Dermis blood vessel endothelial cell (primary cell): ENCODE results near the gene NEIL1. TPM values are rescaled to one million over a fixed set of nuclear protein-coding genes. Genes with fewer than 3 reads are reported as not detected.
"Not testable (repeated sequence)": the region's sequence is repeated elsewhere in the genome, so short reads cannot be mapped to it uniquely, and the experiment has no call there.

ENCODE experiments used
- DNase-seq: peaks from one replicate; pipeline ENCODE4 v3.0.0; 2010
- total RNA-seq: library from RNA; depleted of rRNA; stranded (reverse); fragments of >200 nt; gene quantifications from 2 replicates; pipeline ENCODE4 v1.2.3, GENCODE V29; 2014

NEIL1 gene, protein sequence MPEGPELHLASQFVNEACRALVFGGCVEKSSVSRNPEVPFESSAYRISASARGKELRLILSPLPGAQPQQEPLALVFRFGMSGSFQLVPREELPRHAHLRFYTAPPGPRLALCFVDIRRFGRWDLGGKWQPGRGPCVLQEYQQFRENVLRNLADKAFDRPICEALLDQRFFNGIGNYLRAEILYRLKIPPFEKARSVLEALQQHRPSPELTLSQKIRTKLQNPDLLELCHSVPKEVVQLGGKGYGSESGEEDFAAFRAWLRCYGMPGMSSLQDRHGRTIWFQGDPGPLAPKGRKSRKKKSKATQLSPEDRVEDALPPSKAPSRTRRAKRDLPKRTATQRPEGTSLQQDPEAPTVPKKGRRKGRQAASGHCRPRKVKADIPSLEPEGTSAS
- total RNA-seq, result 21.7 and 35.6 TPM in 2 replicates

GRCh38 chr15:75346796-75347221 is at the start of gene NEIL1:
TSS of gene NEIL1 (plus strand) at chr15:75347039. CDS start at chr15:75348906, 1,867 bp downstream.
- DNase-seq, result peak; percentile 55

DNA sequence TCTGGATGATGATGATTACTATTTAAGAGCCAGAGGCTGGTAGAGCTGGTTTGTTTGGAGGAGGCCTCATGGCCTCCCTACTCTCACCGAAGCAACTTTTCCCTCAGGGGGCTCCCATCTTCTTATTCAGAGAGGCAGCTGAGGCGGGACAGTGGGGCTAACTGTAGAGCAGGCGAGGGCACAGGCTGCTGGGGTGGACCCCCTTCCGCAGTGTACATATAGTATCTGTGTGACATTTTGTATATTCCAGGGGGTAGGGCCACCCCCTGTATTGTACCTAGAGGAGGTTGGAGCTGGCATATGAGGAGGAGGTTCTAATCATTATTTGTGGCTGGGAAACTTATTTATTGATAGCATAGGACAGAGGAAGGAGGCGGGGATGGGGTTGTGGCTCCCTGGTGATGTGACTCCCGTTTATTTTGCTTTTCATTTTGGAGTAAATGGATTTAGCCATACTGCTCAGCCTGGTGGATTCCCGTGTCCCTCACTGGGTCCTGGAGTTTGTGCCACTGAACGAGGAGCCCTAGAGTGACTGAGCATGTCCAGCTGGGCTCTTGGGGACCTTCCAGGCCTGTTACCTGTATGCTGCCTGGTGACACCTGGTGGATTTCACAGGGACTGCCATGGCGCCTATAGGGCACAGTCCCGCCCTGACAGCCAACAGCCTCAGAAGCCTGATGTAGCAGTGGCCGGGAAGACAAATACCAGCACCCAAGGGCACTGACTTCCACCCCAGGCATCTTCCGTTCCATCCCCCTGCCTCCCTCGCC is 48.1 kb upstream of the NEIL1 start:
- not testable (repeated sequence) for DNase-seq

DNA sequence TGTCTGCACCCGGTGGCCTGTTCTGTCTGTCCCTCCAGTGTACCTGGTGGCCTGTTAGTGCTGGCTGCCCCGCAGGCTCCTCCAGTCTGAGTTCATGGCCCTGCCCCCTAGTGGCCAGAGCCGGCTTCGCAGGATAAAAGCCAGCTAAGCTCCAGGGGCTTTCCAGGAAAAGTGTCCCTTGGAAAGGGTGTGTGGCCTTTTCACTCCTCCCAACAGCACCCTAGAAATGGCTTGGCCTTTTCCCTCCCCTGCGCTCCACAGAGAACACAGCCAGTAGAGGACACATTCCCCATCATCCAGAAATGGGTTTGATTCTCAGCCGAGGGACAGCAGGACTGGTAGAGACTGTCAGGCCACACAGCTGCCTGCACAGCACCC is 47.5 kb upstream of the NEIL1 start:
- not testable (repeated sequence) for DNase-seq

- DNase-seq, result not testable (repeated sequence)
Measured at GRCh38 chr15:75300026-75300425, 46.8 kb upstream of the NEIL1 start.

DNA sequence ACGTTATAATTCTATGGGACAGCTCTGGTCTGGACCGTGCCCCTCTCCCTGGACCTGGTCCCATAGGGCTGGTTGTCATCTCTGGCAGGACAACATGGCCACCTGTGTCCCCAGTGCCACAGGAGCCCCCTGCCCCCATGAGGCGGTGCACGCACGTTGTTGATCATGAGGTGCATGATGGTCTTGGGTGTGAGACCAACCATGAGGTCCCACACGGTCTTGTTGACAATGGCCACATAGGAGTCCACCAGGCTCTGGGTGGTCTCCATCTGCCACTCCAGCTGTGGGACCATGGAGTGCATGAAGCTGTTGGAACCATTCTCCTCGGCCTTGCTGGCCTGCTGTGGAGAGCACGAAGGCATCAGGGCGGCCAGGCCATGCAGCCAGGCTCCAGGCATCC is 44.5 kb upstream of the NEIL1 start:
- no peak for DNase-seq

DNA sequence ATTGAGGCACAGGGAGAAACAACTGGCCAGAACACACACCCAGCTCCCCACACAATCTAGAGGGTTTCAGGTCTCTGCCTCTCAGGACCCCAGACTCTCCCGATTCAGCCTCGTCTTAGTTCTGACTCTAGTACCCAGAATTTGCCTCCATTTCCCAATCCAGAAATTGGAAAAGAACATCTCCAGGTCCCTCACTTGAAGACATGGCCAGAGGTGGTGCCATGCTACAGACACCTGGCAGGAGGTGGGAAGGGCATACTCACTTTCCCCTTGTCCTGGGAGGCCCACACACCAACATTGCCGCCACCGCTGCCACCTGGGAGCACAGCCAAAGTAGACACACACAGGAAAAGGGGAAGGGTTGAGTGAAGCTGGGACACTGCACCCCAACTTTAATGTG is 44.1 kb upstream of the NEIL1 start:
- DNase-seq, result not testable (repeated sequence)

GRCh38 chr15:75306188-75306587 is 40.7 kb upstream of the NEIL1 start:
- DNase-seq, result no peak

DNA sequence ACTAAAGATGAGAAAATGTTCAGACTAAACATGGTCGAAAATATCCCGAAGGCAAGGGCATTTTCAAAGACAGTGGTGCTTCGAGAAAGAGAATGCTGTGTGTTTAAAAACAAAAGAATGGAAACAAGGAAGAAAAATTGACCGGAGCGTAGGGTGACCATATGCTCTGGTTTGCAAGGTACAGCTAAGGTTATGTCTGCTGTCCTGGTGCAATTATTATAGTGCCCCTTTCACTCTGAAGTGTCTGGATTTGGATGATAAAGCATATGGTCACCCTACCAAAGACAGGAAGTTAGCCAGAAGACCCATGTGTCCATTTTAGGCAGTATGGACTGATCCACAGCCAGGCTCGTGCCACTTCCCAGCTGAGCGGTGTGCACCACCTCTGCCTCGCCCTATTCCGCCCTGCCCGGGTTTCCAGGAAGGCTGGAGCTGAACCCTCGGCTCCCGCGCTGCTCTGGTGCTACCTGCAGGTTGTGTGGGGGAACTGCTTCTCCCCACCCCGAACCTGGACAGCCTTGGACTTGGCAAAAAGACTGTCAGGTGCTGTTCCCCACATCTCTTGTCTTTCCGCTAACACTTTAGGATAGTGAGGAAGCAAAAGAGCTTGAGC is 39.0 kb upstream of the NEIL1 start:
- DNase-seq, result peak; percentile 47

GRCh38 chr15:75309711-75310110 is 37.1 kb upstream of the NEIL1 start:
- no peak for DNase-seq

GRCh38 chr15:75312548-75312947 is 34.3 kb upstream of the NEIL1 start:
- DNase-seq, result not testable (repeated sequence)

- no peak for DNase-seq
Measured at GRCh38 chr15:75313116-75313845, 33.6 kb upstream of the NEIL1 start.

GRCh38 chr15:75314552-75315290 is 32.1 kb upstream of the NEIL1 start:
- DNase-seq, result no peak

GRCh38 chr15:75319231-75319897 is 27.5 kb upstream of the NEIL1 start:
- not testable (repeated sequence) for DNase-seq

DNA sequence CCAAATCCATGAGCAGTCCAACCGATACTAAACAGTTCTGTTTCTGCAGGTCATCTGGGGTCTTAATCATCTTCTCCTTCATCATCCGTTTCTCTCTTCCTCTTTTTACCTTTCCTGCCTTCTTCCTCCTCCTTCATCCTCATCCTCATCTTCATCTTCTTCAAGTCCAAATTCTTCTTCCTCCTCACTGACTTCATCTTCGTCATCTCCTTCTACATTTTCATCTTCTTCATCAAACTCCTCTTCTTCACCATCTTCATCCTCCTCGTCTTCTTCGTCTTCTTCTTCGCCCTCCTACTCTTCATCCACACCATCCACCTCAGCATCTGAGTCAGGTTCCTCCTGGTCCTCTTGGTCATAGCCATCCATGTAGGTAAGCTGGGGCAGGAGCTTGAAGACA is 25.1 kb upstream of the NEIL1 start:
- DNase-seq, result no peak

- DNase-seq, result no peak
Measured at GRCh38 chr15:75325922-75326321, 20.9 kb upstream of the NEIL1 start.

DNA sequence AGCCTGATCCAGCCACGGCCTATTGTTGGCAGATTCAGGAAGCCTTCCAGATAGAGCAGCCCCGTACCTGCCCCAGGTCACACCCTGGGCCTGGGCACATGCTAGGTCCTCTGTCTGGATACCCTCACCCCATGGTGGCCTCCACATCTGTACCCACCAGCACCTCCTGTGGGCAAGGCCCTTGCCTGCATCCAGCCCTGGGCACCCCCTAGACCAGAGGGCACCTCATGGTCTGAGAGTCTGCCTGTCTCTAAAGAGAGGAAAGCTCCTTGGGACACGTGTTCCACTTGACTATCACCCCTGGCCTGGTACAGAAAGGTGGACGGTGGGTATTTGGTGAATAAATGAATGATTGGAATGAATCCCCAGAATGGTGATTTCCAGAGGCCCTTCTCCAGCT is 19.8 kb upstream of the NEIL1 start:
- no peak for DNase-seq

GRCh38 chr15:75327491-75327890 is 19.3 kb upstream of the NEIL1 start:
- no peak for DNase-seq

- DNase-seq, result no peak
Measured at GRCh38 chr15:75328493-75329314, 18.1 kb upstream of the NEIL1 start.

- no peak for DNase-seq
Measured at GRCh38 chr15:75329571-75329970, 17.3 kb upstream of the NEIL1 start.

DNA sequence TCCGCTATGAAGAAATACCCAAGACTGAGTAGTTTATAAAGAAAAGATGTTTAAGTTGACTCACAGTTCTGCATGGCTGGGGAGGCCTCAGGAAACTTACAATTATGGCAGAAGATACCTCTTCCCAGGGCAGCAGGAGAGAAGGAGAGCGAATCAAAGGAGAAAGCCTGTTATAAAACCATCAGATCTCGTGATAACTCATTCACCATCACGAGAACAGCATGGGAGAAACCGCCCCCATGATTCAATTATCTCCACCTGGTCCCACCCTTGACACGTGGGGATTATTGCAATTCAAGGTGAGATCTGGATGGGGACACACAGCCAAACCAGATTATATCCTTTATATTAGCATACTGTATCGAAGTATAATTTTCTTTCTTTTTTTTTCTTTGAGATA is 14.7 kb upstream of the NEIL1 start:
- not testable (repeated sequence) for DNase-seq
